K562 (cell line): ENCODE results near the gene CTSZ. TPM values are rescaled to one million over a fixed set of nuclear protein-coding genes. Genes with fewer than 3 reads are reported as not detected.

Experiments
- ATAC-seq: fragments of 200-7000 bp; cut with Tn5 transposase; 3 replicates; pipeline ENCODE4 v1.9.1; 2020; ENCODE audit warnings: moderate library complexity
- BruUV-seq: library from RNA; stranded (reverse); fragments of 400-500 nt; replicated peaks from 2 replicates; lab custom pipeline; 2021; lab: Mats Ljungman, UMichigan
- CTCF ChIA-PET: fragments of 300-600 bp; formaldehyde crosslinking; extraction: SDS; loops from one replicate; lab custom pipeline; 2021; ENCODE audit warnings: low intra/inter-chr PET ratio; lab: Yijun Ruan, JAX
- POLR2A ChIA-PET: fragments of 300-600, 350-650 bp; sonication (Branson Sonifier 250); formaldehyde crosslinking; extraction: SDS; loops from one replicate; lab custom pipeline; 2021; ENCODE audit warnings: antibody characterized with exemption, inconsistent platforms; lab: Yijun Ruan, JAX
- DNase-seq, 4 experiments: peaks; one replicate each; pipeline versions ENCODE4 v3.0.0 to v3.0.0-alpha.2; 2011 to 2018; ENCODE audit warnings: low spot score in 3 of 4, mixed read lengths in 3 of 4; ENCODE audit errors: extremely low read depth in 1 of 4
- FAIRE-seq: peaks from 2 replicates; lab custom pipeline; 2011; peaks lifted over from hg19 to GRCh38; lab: Jason Lieb, UNC
- H2AFZ ChIP-seq: 2 replicates; pipeline ENCODE4 v1.6.0; 2011; ENCODE audit warnings: low read depth, low read length, control low read depth, inconsistent platforms
- H3K27ac ChIP-seq: fragments of 200-600 bp; 3 replicates; pipeline ENCODE4 v1.8.0; 2011; ENCODE audit warnings: low read depth, mild to moderate bottlenecking, control low read depth, inconsistent platforms, low read length, moderate library complexity, mixed read lengths; ENCODE audit errors: extremely low read depth
- H3K27me3 ChIP-seq, 2 experiments: fragments of 300-600 bp in 1 of 2; 2 replicates in 1 of 2; 3 replicates in 1 of 2; pipeline versions ENCODE4 v1.6.0 to v1.8.0; 2011; ENCODE audit warnings: inconsistent platforms in 2 of 2, low read length in 2 of 2, mild to moderate bottlenecking in 1 of 2, mixed read lengths in 1 of 2, moderate library complexity in 1 of 2; ENCODE audit not compliant: control insufficient read depth in 2 of 2, insufficient read depth in 2 of 2
- H3K36me3 ChIP-seq: fragments of 300-600 bp; 3 replicates; pipeline ENCODE4 v1.8.0; 2011; ENCODE audit warnings: mild to moderate bottlenecking, low read length, inconsistent platforms; ENCODE audit not compliant: control insufficient read depth, insufficient read depth
- H3K4me1 ChIP-seq, 2 experiments: fragments of 200-600 bp in 1 of 2; replicated peaks in 1 of 2; 2 replicates in 1 of 2; 3 replicates in 1 of 2; pipeline versions ENCODE4 v1.5.1 to v1.8.0; 2011; ENCODE audit warnings: inconsistent platforms in 2 of 2, low read length in 2 of 2, mild to moderate bottlenecking in 1 of 2, mixed read lengths in 1 of 2, moderate library complexity in 1 of 2; ENCODE audit not compliant: control insufficient read depth in 2 of 2, insufficient read depth in 2 of 2
- H3K4me2 ChIP-seq: 2 replicates; pipeline ENCODE4 v1.6.1; 2011; ENCODE audit warnings: low read length, control low read depth, inconsistent platforms, mixed read lengths; ENCODE audit not compliant: insufficient read depth
- H3K4me3 ChIP-seq: fragments of 200-600 bp; sonication (generic), shearing (Covaris generic); 2 replicates; pipeline ENCODE4 v1.5.1; 2016; ENCODE audit warnings: control low read depth, inconsistent platforms
- H3K79me2 ChIP-seq: fragments of 200-600 bp; 3 replicates; pipeline ENCODE4 v1.8.0; 2011; ENCODE audit warnings: low read length, inconsistent platforms; ENCODE audit not compliant: control insufficient read depth, insufficient read depth
- H3K9ac ChIP-seq, 2 experiments: 2 replicates each; pipeline versions ENCODE4 v1.6.0 to v1.6.1; 2011; ENCODE audit warnings: low read depth in 2 of 2, low read length in 2 of 2, control low read depth in 1 of 2, inconsistent platforms in 1 of 2, mild to moderate bottlenecking in 1 of 2, mixed read lengths in 1 of 2; ENCODE audit not compliant: insufficient read depth in 1 of 2
- H3K9me1 ChIP-seq: one replicate; pipeline ENCODE4 v1.6.0; 2011; ENCODE audit warnings: inconsistent platforms, mild to moderate bottlenecking, low read length, moderate library complexity; ENCODE audit not compliant: control insufficient read depth, insufficient read depth
- H3K9me3 ChIP-seq: replicated peaks from 2 replicates; pipeline ENCODE4 v1.5.1; 2011; ENCODE audit warnings: low read depth, low read length, inconsistent platforms; ENCODE audit not compliant: control insufficient read depth, insufficient read depth
- H4K20me1 ChIP-seq: replicated peaks from 2 replicates; pipeline ENCODE4 v1.6.1; 2011; ENCODE audit warnings: low read length, inconsistent platforms, mixed read lengths; ENCODE audit not compliant: control insufficient read depth, insufficient read depth
- BACH1 ChIP-seq: fragments of 200-800 bp; sonication (Bioruptor generic); IDR thresholded peaks from 2 replicates; pipeline ENCODE4 v1.6.1; 2016; ENCODE audit warnings: missing genetic modification characterization, missing compliant biosample characterization
- CREBBP ChIP-seq: IDR thresholded peaks from one replicate; pipeline ENCODE4 v1.6.1; 2012; ENCODE audit warnings: low read depth, mild to moderate bottlenecking, control low read depth, inconsistent platforms, low read length
- E4F1 ChIP-seq: fragments of 250-450 bp; sonication (Bioruptor Pico); IDR thresholded peaks from 2 replicates; pipeline ENCODE4 v1.5.0; 2021; ENCODE audit warnings: mild to moderate bottlenecking, borderline replicate concordance
- EWSR1 ChIP-seq: fragments of 450-650 bp; IDR thresholded peaks from 2 replicates; pipeline ENCODE4 v1.6.1; 2018; ENCODE audit warnings: borderline replicate concordance, mild to moderate bottlenecking, low read depth, moderate library complexity; ENCODE audit not compliant: partially characterized antibody
- HDGF ChIP-seq: fragments of 450-650 bp; IDR thresholded peaks from 2 replicates; pipeline ENCODE4 v1.6.1; 2016
- KAT7 ChIP-seq: sonication (generic); formaldehyde crosslinking; IDR thresholded peaks from 2 replicates; pipeline ENCODE4 v1.8.0; 2022; ENCODE audit warnings: missing genetic modification reagents, mild to moderate bottlenecking, borderline replicate concordance
- KLF13 ChIP-seq: fragments of 450-650 bp; IDR thresholded peaks from 2 replicates; pipeline ENCODE4 v1.6.1; 2016; ENCODE audit warnings: missing genetic modification characterization, low read depth, mild to moderate bottlenecking, missing compliant biosample characterization, moderate library complexity, borderline replicate concordance
- NCOA6 ChIP-seq: fragments of 450-650 bp; IDR thresholded peaks from 2 replicates; pipeline ENCODE4 v1.6.1; 2017; ENCODE audit warnings: mild to moderate bottlenecking
- OTX1 ChIP-seq: fragments of 450-650 bp; formaldehyde crosslinking; IDR thresholded peaks from 2 replicates; pipeline ENCODE4 v1.4.0; 2022; ENCODE audit warnings: mild to moderate bottlenecking
- TAF1 ChIP-seq: IDR thresholded peaks from 2 replicates; pipeline ENCODE4 v1.6.1; 2011; ENCODE audit warnings: mild to moderate bottlenecking, low read length, moderate library complexity; ENCODE audit not compliant: insufficient read depth, control insufficient read depth, severe bottlenecking; ENCODE audit errors: extremely low read depth
- TAF15 ChIP-seq: fragments of 200-400 bp; formaldehyde crosslinking; IDR thresholded peaks from 2 replicates; pipeline ENCODE4 v1.6.1; 2017; ENCODE audit warnings: mild to moderate bottlenecking, low read depth, low read length, moderate library complexity
- TAL1 ChIP-seq: fragments of 450-650 bp; IDR thresholded peaks from 2 replicates; pipeline ENCODE4 v1.6.1; 2016; ENCODE audit warnings: mild to moderate bottlenecking
- ZFPM2 ChIP-seq: fragments of 250-450 bp; sonication (Bioruptor Pico); IDR thresholded peaks from 2 replicates; pipeline ENCODE4 v1.5.1; 2022; ENCODE audit warnings: mild to moderate bottlenecking
- ZNF398 ChIP-seq: fragments of 250-450 bp; sonication (Bioruptor Pico); IDR thresholded peaks from 2 replicates; pipeline ENCODE4 v1.8.0; 2021; ENCODE audit warnings: moderate library complexity, mild to moderate bottlenecking, inconsistent platforms
- WGBS: fragments of 100-300 bp; shearing (Covaris generic); methylation state at CpG from one replicate; pipeline ENCODE4 v1.1.6; 2016; ENCODE audit warnings: low coverage, mixed read lengths; ENCODE audit not compliant: insufficient coverage; ENCODE audit errors: missing lambda C conversion rate; 5-methylcytosine and 5-hydroxymethylcytosine counted together
- in situ Hi-C: fragments of 300-500 bp; cut with MboI; formaldehyde crosslinking; loops from 4 replicates; pipeline ENCODE4 v1.15.0; 2018; ENCODE audit warnings: inconsistent platforms, mixed read lengths
- intact Hi-C: fragments of 100-400 bp; cut with micrococcal nuclease; formaldehyde crosslinking; loops from 2 replicates; pipeline ENCODE4 v1.14.2; 2022
- polyA plus RNA-seq, 8 experiments: library from polyadenylated mRNA; depleted of rRNA in 4 of 8; stranded (reverse) in 5 of 8; unstranded in 3 of 8; fragments of >200 nt; fragmentation: Nextera tagmentation in 2 of 8; fragmentation: Illumina TruSeq in 1 of 8; extraction: Ambion mirVana in 2 of 8; extraction: Trizol in 1 of 8; gene quantifications; 2 replicates each; pipeline versions ENCODE4 v1.2.1 to v1.2.3, GENCODE V29; 2011 to 2014; ENCODE audit warnings: inconsistent platforms in 1 of 8, missing spikeins in 1 of 8
- total RNA-seq, 7 experiments: library from RNA; depleted of rRNA in 6 of 7; stranded (reverse); fragments of >200 nt in 6 of 7; fragmentation: Illumina TruSeq in 2 of 7; extraction: Trizol in 2 of 7; gene quantifications; 2 replicates each; pipeline versions ENCODE4 v1.2.1 to v1.2.3, GENCODE V29; 2011 to 2021; ENCODE audit warnings: low replicate concordance in 1 of 7
- TF ChIP-seq, protein P1 (sequence below): fragments of 450-650 bp; IDR thresholded peaks from 2 replicates; pipeline ENCODE4 v1.6.1; 2016; ENCODE audit warnings: mild to moderate bottlenecking

Gene CTSZ
- total and polyA plus RNA-seq, 9 of the 15 experiments (the other 6 are each of a cell fraction or from before 2014, with no cell fraction given), result 1.6 to 143 (median 82.8) TPM

- ATAC-seq, result no peak
- H3K4me3 ChIP-seq, result no peak overlapping the region
- no peaks in the 10 kb centered on the region for H3K9me3 ChIP-seq
- peaks cover 62% of the 10 kb centered on the region for H3K79me2 ChIP-seq
- peaks cover 84% of the 10 kb centered on the region for H3K36me3 ChIP-seq
- H3K9me1 ChIP-seq, result no peaks in the 10 kb centered on the region
- peaks cover 5% of the 10 kb centered on the region; the same call in 1 of the 2 replicates for H4K20me1 ChIP-seq
- POLR2A ChIA-PET, result no interaction called here
- H3K9ac ChIP-seq, result no peak overlapping the region
- no peak for FAIRE-seq
- no peak overlapping the region for H2AFZ ChIP-seq
- no peak overlapping the region for H3K4me2 ChIP-seq
- in situ Hi-C loops, result no loop called here
- WGBS, result 82% methylated on average over 7 of the region's 9 CpGs
- no peak for DNase-seq
- peaks cover 17 to 19% of the 10 kb centered on the region in 2 experiments; a peak in 4 of 5 replicates for H3K4me1 ChIP-seq
- intact Hi-C loops, result no loop called here
- no peaks in the 10 kb centered on the region for H3K27me3 ChIP-seq
- BruUV-seq, result no TSS peak
- CTCF ChIA-PET, result no interaction called here
- no peak overlapping the region for H3K27ac ChIP-seq
- TF ChIP-seq EWSR1 (no peak), NCOA6 (no peak), ZFPM2 (CRISPR knock-in tag) (no peak), E4F1 (CRISPR knock-in tag) (no peak), KLF13 (tag) (no peak), KAT7 (CRISPR knock-in tag) (no peak), TAL1 (no peak), OTX1 (CRISPR knock-in tag) (no peak), HDGF (no peak), TAF15 (no peak), ZNF398 (CRISPR knock-in tag) (no peak), CREBBP (no peak), BACH1 (no peak), TAF1 (no peak)
- TF ChIP-seq, protein P1, sequence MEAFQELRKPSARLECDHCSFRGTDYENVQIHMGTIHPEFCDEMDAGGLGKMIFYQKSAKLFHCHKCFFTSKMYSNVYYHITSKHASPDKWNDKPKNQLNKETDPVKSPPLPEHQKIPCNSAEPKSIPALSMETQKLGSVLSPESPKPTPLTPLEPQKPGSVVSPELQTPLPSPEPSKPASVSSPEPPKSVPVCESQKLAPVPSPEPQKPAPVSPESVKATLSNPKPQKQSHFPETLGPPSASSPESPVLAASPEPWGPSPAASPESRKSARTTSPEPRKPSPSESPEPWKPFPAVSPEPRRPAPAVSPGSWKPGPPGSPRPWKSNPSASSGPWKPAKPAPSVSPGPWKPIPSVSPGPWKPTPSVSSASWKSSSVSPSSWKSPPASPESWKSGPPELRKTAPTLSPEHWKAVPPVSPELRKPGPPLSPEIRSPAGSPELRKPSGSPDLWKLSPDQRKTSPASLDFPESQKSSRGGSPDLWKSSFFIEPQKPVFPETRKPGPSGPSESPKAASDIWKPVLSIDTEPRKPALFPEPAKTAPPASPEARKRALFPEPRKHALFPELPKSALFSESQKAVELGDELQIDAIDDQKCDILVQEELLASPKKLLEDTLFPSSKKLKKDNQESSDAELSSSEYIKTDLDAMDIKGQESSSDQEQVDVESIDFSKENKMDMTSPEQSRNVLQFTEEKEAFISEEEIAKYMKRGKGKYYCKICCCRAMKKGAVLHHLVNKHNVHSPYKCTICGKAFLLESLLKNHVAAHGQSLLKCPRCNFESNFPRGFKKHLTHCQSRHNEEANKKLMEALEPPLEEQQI, result no peak
Observed at GRCh38 chr20:58986286-58986967, 20.6 kb downstream of the CTSZ start.
